HepG2 (cell line): ENCODE results near the gene TRERF1. TPM values are rescaled to one million over a fixed set of nuclear protein-coding genes. Genes with fewer than 3 reads are reported as not detected.

Experiments used
- ATAC-seq: fragments of 200-7000 bp; cut with Tn5 transposase; 3 replicates; pipeline ENCODE4 v1.9.1; 2020; ENCODE audit warnings: mild to moderate bottlenecking, moderate library complexity
- BruUV-seq: library from RNA; stranded (reverse); fragments of 400-500 nt; replicated peaks from 2 replicates; lab custom pipeline; 2021; lab: Mats Ljungman, UMichigan
- CTCF ChIA-PET: fragments of 300-600 bp; formaldehyde crosslinking; extraction: SDS; loops from one replicate; lab custom pipeline; 2021; ENCODE audit warnings: low total read pairs, inconsistent platforms, low intra/inter-chr PET ratio; lab: Yijun Ruan, JAX
- POLR2A ChIA-PET: fragments of 350-600 bp; sonication (Branson Sonifier 250); formaldehyde crosslinking; loops from one replicate; lab custom pipeline; 2020; ENCODE audit warnings: antibody characterized with exemption, inconsistent platforms; lab: Yijun Ruan, JAX
- DNase-seq: peaks from one replicate; pipeline ENCODE4 v3.0.0-alpha.2; 2015; ENCODE audit warnings: low spot score
- FAIRE-seq: peaks from 3 replicates; lab custom pipeline; 2011; peaks lifted over from hg19 to GRCh38; lab: Jason Lieb, UNC
- H2AFZ ChIP-seq: one replicate; pipeline ENCODE4 v1.6.1; 2011; ENCODE audit warnings: low read length, inconsistent platforms
- H3K27ac ChIP-seq: fragments of 300-600 bp; 3 replicates; pipeline ENCODE4 v1.8.0; 2011; ENCODE audit warnings: mixed run types, mild to moderate bottlenecking, mixed read lengths, low read length, inconsistent platforms; ENCODE audit not compliant: insufficient read depth; ENCODE audit errors: extremely low read length
- H3K27me3 ChIP-seq, 2 experiments: fragments of 200-600 bp in 1 of 2; 2 replicates in 1 of 2; 3 replicates in 1 of 2; pipeline versions ENCODE4 v1.6.0 to v1.8.0; 2011; ENCODE audit warnings: low read length in 2 of 2, mild to moderate bottlenecking in 2 of 2, moderate library complexity in 2 of 2, inconsistent platforms in 1 of 2; ENCODE audit not compliant: insufficient read depth in 2 of 2, control insufficient read depth in 1 of 2
- H3K36me3 ChIP-seq, 2 experiments: fragments of 200-600 bp in 1 of 2; replicated peaks in 1 of 2; 2 replicates in 1 of 2; 3 replicates in 1 of 2; pipeline versions ENCODE4 v1.5.1 to v1.8.0; 2011; ENCODE audit warnings: low read length in 2 of 2, inconsistent platforms in 1 of 2; ENCODE audit not compliant: insufficient read depth in 2 of 2, control insufficient read depth in 1 of 2
- H3K4me1 ChIP-seq: 2 replicates; pipeline ENCODE4 v1.5.1; 2012; ENCODE audit warnings: low read length, inconsistent platforms; ENCODE audit not compliant: insufficient read depth
- H3K4me2 ChIP-seq: 2 replicates; pipeline ENCODE4 v1.6.0; 2011; ENCODE audit warnings: low read depth, low read length, inconsistent platforms
- H3K4me3 ChIP-seq, 3 experiments: fragments of 200-600 bp in 1 of 3; sonication (generic), shearing (Covaris generic) in 1 of 3; replicated peaks in 1 of 3; 2 replicates each; pipeline ENCODE4 v1.5.1; 2011 to 2016; ENCODE audit warnings: low read length in 3 of 3, inconsistent platforms in 2 of 3, low read depth in 2 of 3, mild to moderate bottlenecking in 2 of 3, control low read depth in 1 of 3, mixed read lengths in 1 of 3; ENCODE audit not compliant: insufficient read depth in 1 of 3
- H3K79me2 ChIP-seq: one replicate; pipeline ENCODE4 v1.6.1; 2011; ENCODE audit warnings: low read length, inconsistent platforms; ENCODE audit not compliant: insufficient read depth
- H3K9ac ChIP-seq: 2 replicates; pipeline ENCODE4 v1.6.0; 2011; ENCODE audit warnings: mild to moderate bottlenecking, low read depth, low read length, inconsistent platforms; ENCODE audit not compliant: insufficient read depth
- H3K9me3 ChIP-seq: 2 replicates; pipeline ENCODE4 v1.5.1; 2012; ENCODE audit warnings: mild to moderate bottlenecking, low read length
- H4K20me1 ChIP-seq: 2 replicates; pipeline ENCODE4 v1.6.0; 2011; ENCODE audit warnings: inconsistent platforms, mild to moderate bottlenecking, low read length, moderate library complexity; ENCODE audit not compliant: insufficient read depth
- AGO1 ChIP-seq: fragments of 200-400 bp; formaldehyde crosslinking; IDR thresholded peaks from 2 replicates; pipeline ENCODE4 v1.6.1; 2017; ENCODE audit warnings: mild to moderate bottlenecking, low read depth, low read length, moderate library complexity; ENCODE audit not compliant: poor library complexity, severe bottlenecking
- ARHGAP35 ChIP-seq: sonication (generic); formaldehyde crosslinking; IDR thresholded peaks from 2 replicates; pipeline ENCODE4 v1.9.0; 2022; ENCODE audit warnings: mild to moderate bottlenecking, inconsistent platforms, moderate library complexity, missing genetic modification reagents, borderline replicate concordance
- BRD4 ChIP-seq: sonication (generic); formaldehyde crosslinking; IDR thresholded peaks from 2 replicates; pipeline ENCODE4 v1.4.0; 2020; ENCODE audit warnings: missing genetic modification reagents
- LCORL ChIP-seq, 2 experiments: fragments of 450-650 bp in 1 of 2; sonication (generic) in 1 of 2; formaldehyde crosslinking in 1 of 2; IDR thresholded peaks; 2 replicates each; pipeline versions ENCODE4 v1.5.0 to v1.6.1; 2017 to 2020; ENCODE audit warnings: antibody characterized with exemption in 1 of 2, missing genetic modification reagents in 1 of 2
- RXRB ChIP-seq: IDR thresholded peaks from 2 replicates; pipeline ENCODE4 v1.6.1; 2016; ENCODE audit warnings: borderline replicate concordance, missing genetic modification reagents, missing compliant biosample characterization
- ZBTB7B ChIP-seq: sonication (generic); formaldehyde crosslinking; IDR thresholded peaks from 2 replicates; pipeline ENCODE4 v1.4.0; 2020; ENCODE audit warnings: missing genetic modification reagents
- ZNF101 ChIP-seq: sonication (generic); formaldehyde crosslinking; IDR thresholded peaks from 2 replicates; pipeline ENCODE4 v1.4.0; 2020; ENCODE audit warnings: mild to moderate bottlenecking, low read depth, missing genetic modification reagents, borderline replicate concordance
- ZNF121 ChIP-seq: sonication (generic); formaldehyde crosslinking; IDR thresholded peaks from 2 replicates; pipeline ENCODE4 v1.5.0; 2020; ENCODE audit warnings: mild to moderate bottlenecking, missing genetic modification reagents
- ZNF605 ChIP-seq: sonication (generic); formaldehyde crosslinking; IDR thresholded peaks from 2 replicates; pipeline ENCODE4 v1.8.0; 2022; ENCODE audit warnings: mild to moderate bottlenecking, missing genetic modification reagents
- ZNF768 ChIP-seq: sonication (generic); formaldehyde crosslinking; IDR thresholded peaks from 2 replicates; pipeline ENCODE4 v1.4.0; 2020; ENCODE audit warnings: missing genetic modification reagents
- WGBS: methylation state at CpG from one replicate; pipeline ENCODE4 v1.1.6; 2017; ENCODE audit warnings: low lambda C conversion rate; 5-methylcytosine and 5-hydroxymethylcytosine counted together
- in situ Hi-C: cut with HindIII; loops from 2 replicates; pipeline ENCODE4 v1.10.0; 2017; ENCODE audit warnings: low pct_unique_long_range_greater_than_20kb; ENCODE audit not compliant: extremely low pct_ligation_motif_present
- intact Hi-C: fragments of 100-400 bp; cut with micrococcal nuclease; formaldehyde crosslinking; loops from one replicate; pipeline ENCODE4 v1.10.0; 2022; ENCODE audit not compliant: unreplicated experiment
- polyA plus RNA-seq, 8 experiments: library from polyadenylated mRNA; depleted of rRNA in 3 of 8; stranded (reverse) in 7 of 8; unstranded in 1 of 8; fragments of >200 nt; fragmentation: Illumina TruSeq in 4 of 8; extraction: Trizol in 4 of 8; gene quantifications; 2 replicates each; pipeline versions ENCODE4 v1.2.1 to v1.2.3, GENCODE V29; 2011 to 2016; ENCODE audit warnings: low read depth in 4 of 8, missing spikeins in 1 of 8, mixed read lengths in 1 of 8; ENCODE audit not compliant: insufficient read depth in 1 of 8
- total RNA-seq, 5 experiments: library from RNA; depleted of rRNA; stranded (reverse); fragments of >200 nt; fragmentation: Illumina TruSeq; extraction: Trizol; gene quantifications; 2 replicates each; pipeline ENCODE4 v1.2.3, GENCODE V29; 2016; ENCODE audit warnings: low read depth in 1 of 5
- TF ChIP-seq, protein P1 (sequence below): sonication (generic); formaldehyde crosslinking; IDR thresholded peaks from 2 replicates; pipeline ENCODE4 v1.8.1; 2022; ENCODE audit warnings: low read depth, mild to moderate bottlenecking, missing genetic modification reagents
- TF ChIP-seq, protein P2 (sequence below): sonication (generic); formaldehyde crosslinking; IDR thresholded peaks from 2 replicates; pipeline ENCODE4 v1.8.0; 2022; ENCODE audit warnings: mild to moderate bottlenecking, missing genetic modification reagents, moderate library complexity
- TF ChIP-seq, protein P3 (sequence below): sonication (generic); formaldehyde crosslinking; IDR thresholded peaks from 2 replicates; pipeline ENCODE4 v1.4.0; 2020; ENCODE audit warnings: low read depth, missing genetic modification reagents

TRERF1 gene
- total and polyA plus RNA-seq, 2 of the 13 experiments (the other 11 are each of a cell fraction or from before 2014, with no cell fraction given) = 0.02 TPM; not detected in 1

DNA sequence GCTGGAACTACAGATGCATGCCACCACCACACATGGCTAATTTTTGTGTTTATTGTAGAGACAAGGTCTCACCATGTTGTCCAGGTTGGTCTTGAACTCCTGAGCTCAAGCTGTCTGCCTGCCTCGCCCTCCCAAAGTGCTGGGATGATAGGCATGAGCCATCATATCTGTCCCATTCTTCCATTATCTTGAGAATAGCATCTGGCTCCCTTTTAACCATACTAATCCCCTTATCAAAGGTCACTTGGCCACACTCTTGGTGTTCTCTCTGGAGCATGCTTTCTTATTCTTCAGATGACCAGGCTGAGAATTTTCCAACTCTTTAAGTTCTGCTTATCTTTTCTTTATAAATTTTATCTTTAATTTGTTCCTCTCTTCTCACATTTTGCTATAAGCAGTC lies 15.9 kb upstream of the TRERF1 start:
- H3K36me3 ChIP-seq = no peaks in the 10 kb centered on the region
- H3K4me3 ChIP-seq = no peak overlapping the region
- no peak overlapping the region for H3K9ac ChIP-seq
- H3K4me1 ChIP-seq = peaks cover 9% of the 10 kb centered on the region
- TF ChIP-seq ZBTB7B (CRISPR knock-in tag) (no peak), ZNF605 (CRISPR knock-in tag) (no peak), ZNF121 (CRISPR knock-in tag) (no peak), BRD4 (CRISPR knock-in tag) (no peak), LCORL (IDR thresholded peaks at IDR 0.05) (no peak), LCORL (CRISPR knock-in tag; IDR thresholded peaks at IDR 0.05) (no peak), ZNF101 (CRISPR knock-in tag) (no peak), ARHGAP35 (CRISPR knock-in tag) (no peak), AGO1 (no peak), RXRB (CRISPR knock-in tag) (no peak), ZNF768 (CRISPR knock-in tag) (no peak)
- TF ChIP-seq, protein P1, sequence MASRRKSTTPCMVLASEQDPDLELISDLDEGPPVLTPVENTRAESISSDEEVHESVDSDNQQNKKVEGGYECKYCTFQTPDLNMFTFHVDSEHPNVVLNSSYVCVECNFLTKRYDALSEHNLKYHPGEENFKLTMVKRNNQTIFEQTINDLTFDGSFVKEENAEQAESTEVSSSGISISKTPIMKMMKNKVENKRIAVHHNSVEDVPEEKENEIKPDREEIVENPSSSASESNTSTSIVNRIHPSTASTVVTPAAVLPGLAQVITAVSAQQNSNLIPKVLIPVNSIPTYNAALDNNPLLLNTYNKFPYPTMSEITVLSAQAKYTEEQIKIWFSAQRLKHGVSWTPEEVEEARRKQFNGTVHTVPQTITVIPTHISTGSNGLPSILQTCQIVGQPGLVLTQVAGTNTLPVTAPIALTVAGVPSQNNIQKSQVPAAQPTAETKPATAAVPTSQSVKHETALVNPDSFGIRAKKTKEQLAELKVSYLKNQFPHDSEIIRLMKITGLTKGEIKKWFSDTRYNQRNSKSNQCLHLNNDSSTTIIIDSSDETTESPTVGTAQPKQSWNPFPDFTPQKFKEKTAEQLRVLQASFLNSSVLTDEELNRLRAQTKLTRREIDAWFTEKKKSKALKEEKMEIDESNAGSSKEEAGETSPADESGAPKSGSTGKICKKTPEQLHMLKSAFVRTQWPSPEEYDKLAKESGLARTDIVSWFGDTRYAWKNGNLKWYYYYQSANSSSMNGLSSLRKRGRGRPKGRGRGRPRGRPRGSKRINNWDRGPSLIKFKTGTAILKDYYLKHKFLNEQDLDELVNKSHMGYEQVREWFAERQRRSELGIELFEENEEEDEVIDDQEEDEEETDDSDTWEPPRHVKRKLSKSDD = no peak
- TF ChIP-seq, protein P2, sequence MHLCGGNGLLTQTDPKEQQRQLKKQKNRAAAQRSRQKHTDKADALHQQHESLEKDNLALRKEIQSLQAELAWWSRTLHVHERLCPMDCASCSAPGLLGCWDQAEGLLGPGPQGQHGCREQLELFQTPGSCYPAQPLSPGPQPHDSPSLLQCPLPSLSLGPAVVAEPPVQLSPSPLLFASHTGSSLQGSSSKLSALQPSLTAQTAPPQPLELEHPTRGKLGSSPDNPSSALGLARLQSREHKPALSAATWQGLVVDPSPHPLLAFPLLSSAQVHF (CRISPR knock-in tag) = no peak
- TF ChIP-seq, protein P3, sequence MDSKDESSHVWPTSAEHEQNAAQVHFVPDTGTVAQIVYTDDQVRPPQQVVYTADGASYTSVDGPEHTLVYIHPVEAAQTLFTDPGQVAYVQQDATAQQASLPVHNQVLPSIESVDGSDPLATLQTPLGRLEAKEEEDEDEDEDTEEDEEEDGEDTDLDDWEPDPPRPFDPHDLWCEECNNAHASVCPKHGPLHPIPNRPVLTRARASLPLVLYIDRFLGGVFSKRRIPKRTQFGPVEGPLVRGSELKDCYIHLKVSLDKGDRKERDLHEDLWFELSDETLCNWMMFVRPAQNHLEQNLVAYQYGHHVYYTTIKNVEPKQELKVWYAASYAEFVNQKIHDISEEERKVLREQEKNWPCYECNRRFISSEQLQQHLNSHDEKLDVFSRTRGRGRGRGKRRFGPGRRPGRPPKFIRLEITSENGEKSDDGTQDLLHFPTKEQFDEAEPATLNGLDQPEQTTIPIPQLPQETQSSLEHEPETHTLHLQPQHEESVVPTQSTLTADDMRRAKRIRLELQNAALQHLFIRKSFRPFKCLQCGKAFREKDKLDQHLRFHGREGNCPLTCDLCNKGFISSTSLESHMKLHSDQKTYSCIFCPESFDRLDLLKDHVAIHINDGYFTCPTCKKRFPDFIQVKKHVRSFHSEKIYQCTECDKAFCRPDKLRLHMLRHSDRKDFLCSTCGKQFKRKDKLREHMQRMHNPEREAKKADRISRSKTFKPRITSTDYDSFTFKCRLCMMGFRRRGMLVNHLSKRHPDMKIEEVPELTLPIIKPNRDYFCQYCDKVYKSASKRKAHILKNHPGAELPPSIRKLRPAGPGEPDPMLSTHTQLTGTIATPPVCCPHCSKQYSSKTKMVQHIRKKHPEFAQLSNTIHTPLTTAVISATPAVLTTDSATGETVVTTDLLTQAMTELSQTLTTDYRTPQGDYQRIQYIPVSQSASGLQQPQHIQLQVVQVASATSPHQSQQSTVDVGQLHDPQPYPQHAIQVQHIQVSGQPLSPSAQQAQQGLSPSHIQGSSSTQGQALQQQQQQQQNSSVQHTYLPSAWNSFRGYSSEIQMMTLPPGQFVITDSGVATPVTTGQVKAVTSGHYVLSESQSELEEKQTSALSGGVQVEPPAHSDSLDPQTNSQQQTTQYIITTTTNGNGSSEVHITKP (CRISPR knock-in tag) = no peak
- TF ChIP-seq, all 625 proteins: peak for 0
- Histone ChIP-seq H3K79me2 (no peaks in the 10 kb centered on the region), H3K4me2 (no peak overlapping the region), H3K27ac (no peak overlapping the region), H4K20me1 (no peaks in the 10 kb centered on the region), H2AFZ (no peak overlapping the region), H3K27me3 (no peaks in the 10 kb centered on the region; a peak in 1 of 5 replicates), H3K9me3 (no peaks in the 10 kb centered on the region; the same call in 1 of the 2 replicates)
- CTCF ChIA-PET = no interaction called here
- BruUV-seq = no TSS peak
- in situ Hi-C loops (no loop called here), intact Hi-C loops (no loop called here)
- no peak for ATAC-seq
- DNase-seq = no peak
- WGBS = 0% methylated on average over 1 of the region's 1 CpG
- no peak for FAIRE-seq
- POLR2A ChIA-PET = no interaction called here
